ENCODE measurements around the gene RFTN1.

RFTN1 gene

GRCh38 chr3:16550676-16551341 lies 37.3 kb upstream of the RFTN1 start:
- H3K27me3 ChIP-seq (replicated peaks in 2 of 5; ENCODE audit: control insufficient read depth in 4 of 5, insufficient read depth in 5 of 5, low read length in 4 of 5) = no peaks in the 10 kb centered on the region
- no CpG with 5 or more reads among the region's 7 CpGs for WGBS (ENCODE audit: insufficient coverage)
- no peaks in the 10 kb centered on the region for H3K9me3 ChIP-seq (ENCODE audit: control extremely low read depth in 1 of 5, control insufficient read depth in 4 of 5, insufficient read depth in 2 of 5, low read depth in 1 of 5, low read length in 4 of 5)
- POLR2A ChIA-PET = no interaction called here
- peak; percentile 83 to 93 (median 92) for DNase-seq
- H3K27ac ChIP-seq (ENCODE audit: insufficient read depth in 1 of 2, low read depth in 1 of 2, low read length in 2 of 2, poor library complexity in 1 of 2, severe bottlenecking in 2 of 2) = no peak overlapping the region
- CTCF ChIA-PET = interaction anchor here (0.7 to 4.0 kb wide), 23 partner anchors 12 to 283 kb away, joined by 3 to 39 read pairs (median 4); no protein-coding TSS in a partner anchor
- H3K36me3 ChIP-seq (ENCODE audit: control insufficient read depth in 4 of 4, insufficient read depth in 4 of 4, low read length in 3 of 4) = no peaks in the 10 kb centered on the region
- peaks cover 0 to 10% (median 5%) of the 10 kb centered on the region in 4 experiments for H3K4me1 ChIP-seq (ENCODE audit: control extremely low read depth in 1 of 4, control insufficient read depth in 4 of 4, insufficient read depth in 4 of 4, low read length in 3 of 4)
- no peak overlapping the region for H3K4me3 ChIP-seq (ENCODE audit: control insufficient read depth in 1 of 7, extremely low read depth in 1 of 7, insufficient read depth in 4 of 7, low read depth in 2 of 7, low read length in 6 of 7)

- ChIA-PET POLR2A (no interaction called here), CTCF (interaction anchor here (0.7 to 4.0 kb wide), 22 partner anchors 13 to 283 kb away, joined by 3 to 39 read pairs (median 4); no protein-coding TSS in a partner anchor)
- H3K27ac ChIP-seq (ENCODE audit: insufficient read depth in 1 of 2, low read depth in 1 of 2, low read length in 2 of 2, poor library complexity in 1 of 2, severe bottlenecking in 2 of 2) = no peak overlapping the region
- H3K9me3 ChIP-seq (ENCODE audit: control extremely low read depth in 1 of 5, control insufficient read depth in 4 of 5, insufficient read depth in 2 of 5, low read depth in 1 of 5, low read length in 4 of 5) = no peaks in the 10 kb centered on the region
- H3K27me3 ChIP-seq (replicated peaks in 2 of 5; ENCODE audit: control insufficient read depth in 4 of 5, insufficient read depth in 5 of 5, low read length in 4 of 5) = no peaks in the 10 kb centered on the region
- WGBS (ENCODE audit: insufficient coverage) = 75% methylated on average over 3 of the region's 4 CpGs
- no peak overlapping the region for H3K4me3 ChIP-seq (ENCODE audit: control insufficient read depth in 1 of 7, extremely low read depth in 1 of 7, insufficient read depth in 4 of 7, low read depth in 2 of 7, low read length in 6 of 7)
- no peak for DNase-seq
- peaks cover 0 to 15% (median 10%) of the 10 kb centered on the region in 4 experiments for H3K4me1 ChIP-seq (ENCODE audit: control extremely low read depth in 1 of 4, control insufficient read depth in 4 of 4, insufficient read depth in 4 of 4, low read length in 3 of 4)
- H3K36me3 ChIP-seq (ENCODE audit: control insufficient read depth in 4 of 4, insufficient read depth in 4 of 4, low read length in 3 of 4) = no peaks in the 10 kb centered on the region
Measured at GRCh38 chr3:16550305-16550675, 36.8 kb upstream of the RFTN1 start.

- 80% methylated on average over 1 of the region's 4 CpGs for WGBS (ENCODE audit: insufficient coverage)
- Histone ChIP-seq H3K27me3 (replicated peaks in 2 of 5; ENCODE audit: control insufficient read depth in 4 of 5, insufficient read depth in 5 of 5, low read length in 4 of 5) (no peaks in the 10 kb centered on the region), H3K4me3 (ENCODE audit: control insufficient read depth in 1 of 7, extremely low read depth in 1 of 7, insufficient read depth in 4 of 7, low read depth in 2 of 7, low read length in 6 of 7) (no peak overlapping the region), H3K36me3 (ENCODE audit: control insufficient read depth in 4 of 4, insufficient read depth in 4 of 4, low read length in 3 of 4) (no peaks in the 10 kb centered on the region), H3K4me1 (ENCODE audit: control extremely low read depth in 1 of 4, control insufficient read depth in 4 of 4, insufficient read depth in 4 of 4, low read length in 3 of 4) (peaks cover 0 to 25% (median 17%) of the 10 kb centered on the region in 4 experiments), H3K9me3 (ENCODE audit: control extremely low read depth in 1 of 5, control insufficient read depth in 4 of 5, insufficient read depth in 2 of 5, low read depth in 1 of 5, low read length in 4 of 5) (no peaks in the 10 kb centered on the region), H3K27ac (ENCODE audit: insufficient read depth in 1 of 2, low read depth in 1 of 2, low read length in 2 of 2, poor library complexity in 1 of 2, severe bottlenecking in 2 of 2) (no peak overlapping the region)
- peak in 2 of 3 donors; percentile 19 to 34 for DNase-seq
- ChIA-PET CTCF (interaction anchor here (1.0 to 4.0 kb wide), 5 partner anchors 11 to 281 kb away, joined by 3 to 39 read pairs (median 6); no protein-coding TSS in a partner anchor), POLR2A (no interaction called here)
Measured at GRCh38 chr3:16548721-16549120, 35.2 kb upstream of the RFTN1 start.

- ChIA-PET POLR2A (no interaction called here), CTCF (interaction anchor here (0.8 to 1.9 kb wide), 3 partner anchors 70 to 278 kb away, joined by 3 to 6 read pairs (median 3); no protein-coding TSS in a partner anchor)
- H3K9me3 ChIP-seq (ENCODE audit: control extremely low read depth in 1 of 5, control insufficient read depth in 4 of 5, insufficient read depth in 2 of 5, low read depth in 1 of 5, low read length in 4 of 5) = no peaks in the 10 kb centered on the region
- H3K27me3 ChIP-seq (replicated peaks in 2 of 5; ENCODE audit: control insufficient read depth in 4 of 5, insufficient read depth in 5 of 5, low read length in 4 of 5) = no peaks in the 10 kb centered on the region
- no peak overlapping the region for H3K27ac ChIP-seq (ENCODE audit: insufficient read depth in 1 of 2, low read depth in 1 of 2, low read length in 2 of 2, poor library complexity in 1 of 2, severe bottlenecking in 2 of 2)
- WGBS (ENCODE audit: insufficient coverage) = 100% methylated on average over 4 of the region's 4 CpGs
- no peak overlapping the region for H3K4me3 ChIP-seq (ENCODE audit: control insufficient read depth in 1 of 7, extremely low read depth in 1 of 7, insufficient read depth in 4 of 7, low read depth in 2 of 7, low read length in 6 of 7)
- DNase-seq = no peak
- H3K4me1 ChIP-seq (ENCODE audit: control extremely low read depth in 1 of 4, control insufficient read depth in 4 of 4, insufficient read depth in 4 of 4, low read length in 3 of 4) = peaks cover 0 to 28% (median 17%) of the 10 kb centered on the region in 4 experiments
- no peaks in the 10 kb centered on the region for H3K36me3 ChIP-seq (ENCODE audit: control insufficient read depth in 4 of 4, insufficient read depth in 4 of 4, low read length in 3 of 4)
Measured at GRCh38 chr3:16547561-16548357, 34.3 kb upstream of the RFTN1 start.

GRCh38 chr3:16546186-16547010 lies 32.9 kb upstream of the RFTN1 start:
- H3K4me1 ChIP-seq (ENCODE audit: control extremely low read depth in 1 of 4, control insufficient read depth in 4 of 4, insufficient read depth in 4 of 4, low read length in 3 of 4) = peaks cover 0 to 28% (median 17%) of the 10 kb centered on the region in 4 experiments
- no peak overlapping the region for H3K4me3 ChIP-seq (ENCODE audit: control insufficient read depth in 1 of 7, extremely low read depth in 1 of 7, insufficient read depth in 4 of 7, low read depth in 2 of 7, low read length in 6 of 7)
- CTCF ChIA-PET = interaction anchor here (0.8 to 1.9 kb wide), 3 partner anchors 69 to 303 kb away, joined by 3 to 6 read pairs (median 3); no protein-coding TSS in a partner anchor
- POLR2A ChIA-PET = interaction anchor here (0.6 kb wide), 1 partner anchor 274 kb away, joined by 3 read pairs; no protein-coding TSS in a partner anchor
- no peaks in the 10 kb centered on the region for H3K36me3 ChIP-seq (ENCODE audit: control insufficient read depth in 4 of 4, insufficient read depth in 4 of 4, low read length in 3 of 4)
- H3K27ac ChIP-seq (ENCODE audit: insufficient read depth in 1 of 2, low read depth in 1 of 2, low read length in 2 of 2, poor library complexity in 1 of 2, severe bottlenecking in 2 of 2) = no peak overlapping the region
- 65% methylated on average over 5 of the region's 12 CpGs for WGBS (ENCODE audit: insufficient coverage)
- no peaks in the 10 kb centered on the region for H3K9me3 ChIP-seq (ENCODE audit: control extremely low read depth in 1 of 5, control insufficient read depth in 4 of 5, insufficient read depth in 2 of 5, low read depth in 1 of 5, low read length in 4 of 5)
- H3K27me3 ChIP-seq (replicated peaks in 2 of 5; ENCODE audit: control insufficient read depth in 4 of 5, insufficient read depth in 5 of 5, low read length in 4 of 5) = no peaks in the 10 kb centered on the region
- peak; percentile 32 to 64 (median 51) for DNase-seq

GRCh38 chr3:16545413-16546185 lies 32.1 kb upstream of the RFTN1 start:
- no peaks in the 10 kb centered on the region for H3K9me3 ChIP-seq (ENCODE audit: control extremely low read depth in 1 of 5, control insufficient read depth in 4 of 5, insufficient read depth in 2 of 5, low read depth in 1 of 5, low read length in 4 of 5)
- H3K36me3 ChIP-seq (ENCODE audit: control insufficient read depth in 4 of 4, insufficient read depth in 4 of 4, low read length in 3 of 4) = no peaks in the 10 kb centered on the region
- H3K4me1 ChIP-seq (ENCODE audit: control extremely low read depth in 1 of 4, control insufficient read depth in 4 of 4, insufficient read depth in 4 of 4, low read length in 3 of 4) = peaks cover 0 to 27% (median 17%) of the 10 kb centered on the region in 4 experiments
- H3K27ac ChIP-seq (ENCODE audit: insufficient read depth in 1 of 2, low read depth in 1 of 2, low read length in 2 of 2, poor library complexity in 1 of 2, severe bottlenecking in 2 of 2) = no peak overlapping the region
- 93% methylated on average over 7 of the region's 10 CpGs for WGBS (ENCODE audit: insufficient coverage)
- no peak for DNase-seq
- ChIA-PET POLR2A (no interaction called here), CTCF (interaction anchor here (1.0 to 1.4 kb wide), 4 partner anchors 13 to 277 kb away, joined by 3 to 10 read pairs (median 4); no protein-coding TSS in a partner anchor)
- H3K27me3 ChIP-seq (replicated peaks in 2 of 5; ENCODE audit: control insufficient read depth in 4 of 5, insufficient read depth in 5 of 5, low read length in 4 of 5) = no peaks in the 10 kb centered on the region
- H3K4me3 ChIP-seq (ENCODE audit: control insufficient read depth in 1 of 7, extremely low read depth in 1 of 7, insufficient read depth in 4 of 7, low read depth in 2 of 7, low read length in 6 of 7) = no peak overlapping the region
